ENCODE results near the gene ATOH8. TPM values are rescaled to one million over a fixed set of nuclear protein-coding genes. Genes with fewer than 3 reads are reported as not detected.

Gene ATOH8
- total RNA-seq, 2 donors from 2014 or later: 2.5 TPM

GRCh38 chr2:85795331-85796045, 41.7 kb downstream of the ATOH8 start:
- Histone ChIP-seq H3K36me3 (no peaks in the 10 kb centered on the region), H3K9ac (ENCODE audit: low read depth in 2 of 2, low read length in 2 of 2) (no peak overlapping the region), H3K4me3 (no peak overlapping the region), H3K4me1 (no peaks in the 10 kb centered on the region), H3K9me3 (no peaks in the 10 kb centered on the region), H3K27ac (no peak overlapping the region), H3K27me3 (no peaks in the 10 kb centered on the region)
- TF ChIP-seq, protein P1, sequence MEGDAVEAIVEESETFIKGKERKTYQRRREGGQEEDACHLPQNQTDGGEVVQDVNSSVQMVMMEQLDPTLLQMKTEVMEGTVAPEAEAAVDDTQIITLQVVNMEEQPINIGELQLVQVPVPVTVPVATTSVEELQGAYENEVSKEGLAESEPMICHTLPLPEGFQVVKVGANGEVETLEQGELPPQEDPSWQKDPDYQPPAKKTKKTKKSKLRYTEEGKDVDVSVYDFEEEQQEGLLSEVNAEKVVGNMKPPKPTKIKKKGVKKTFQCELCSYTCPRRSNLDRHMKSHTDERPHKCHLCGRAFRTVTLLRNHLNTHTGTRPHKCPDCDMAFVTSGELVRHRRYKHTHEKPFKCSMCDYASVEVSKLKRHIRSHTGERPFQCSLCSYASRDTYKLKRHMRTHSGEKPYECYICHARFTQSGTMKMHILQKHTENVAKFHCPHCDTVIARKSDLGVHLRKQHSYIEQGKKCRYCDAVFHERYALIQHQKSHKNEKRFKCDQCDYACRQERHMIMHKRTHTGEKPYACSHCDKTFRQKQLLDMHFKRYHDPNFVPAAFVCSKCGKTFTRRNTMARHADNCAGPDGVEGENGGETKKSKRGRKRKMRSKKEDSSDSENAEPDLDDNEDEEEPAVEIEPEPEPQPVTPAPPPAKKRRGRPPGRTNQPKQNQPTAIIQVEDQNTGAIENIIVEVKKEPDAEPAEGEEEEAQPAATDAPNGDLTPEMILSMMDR (IDR thresholded peaks at IDR 0.05): no peak
- DNase-seq: no peak
- intact Hi-C loops (cut with DNase I): no loop called here

GRCh38 chr2:85796046-85796340, 42.2 kb downstream of the ATOH8 start:
- Histone ChIP-seq H3K27me3 (no peaks in the 10 kb centered on the region), H3K4me3 (no peak overlapping the region), H3K27ac (no peak overlapping the region), H3K9me3 (no peaks in the 10 kb centered on the region), H3K4me1 (no peaks in the 10 kb centered on the region), H3K36me3 (no peaks in the 10 kb centered on the region), H3K9ac (ENCODE audit: low read depth in 2 of 2, low read length in 2 of 2) (no peak overlapping the region)
- DNase-seq: no peak
- TF ChIP-seq, protein P1 (IDR thresholded peaks at IDR 0.05): no peak
- intact Hi-C loops (cut with DNase I): no loop called here

DNA sequence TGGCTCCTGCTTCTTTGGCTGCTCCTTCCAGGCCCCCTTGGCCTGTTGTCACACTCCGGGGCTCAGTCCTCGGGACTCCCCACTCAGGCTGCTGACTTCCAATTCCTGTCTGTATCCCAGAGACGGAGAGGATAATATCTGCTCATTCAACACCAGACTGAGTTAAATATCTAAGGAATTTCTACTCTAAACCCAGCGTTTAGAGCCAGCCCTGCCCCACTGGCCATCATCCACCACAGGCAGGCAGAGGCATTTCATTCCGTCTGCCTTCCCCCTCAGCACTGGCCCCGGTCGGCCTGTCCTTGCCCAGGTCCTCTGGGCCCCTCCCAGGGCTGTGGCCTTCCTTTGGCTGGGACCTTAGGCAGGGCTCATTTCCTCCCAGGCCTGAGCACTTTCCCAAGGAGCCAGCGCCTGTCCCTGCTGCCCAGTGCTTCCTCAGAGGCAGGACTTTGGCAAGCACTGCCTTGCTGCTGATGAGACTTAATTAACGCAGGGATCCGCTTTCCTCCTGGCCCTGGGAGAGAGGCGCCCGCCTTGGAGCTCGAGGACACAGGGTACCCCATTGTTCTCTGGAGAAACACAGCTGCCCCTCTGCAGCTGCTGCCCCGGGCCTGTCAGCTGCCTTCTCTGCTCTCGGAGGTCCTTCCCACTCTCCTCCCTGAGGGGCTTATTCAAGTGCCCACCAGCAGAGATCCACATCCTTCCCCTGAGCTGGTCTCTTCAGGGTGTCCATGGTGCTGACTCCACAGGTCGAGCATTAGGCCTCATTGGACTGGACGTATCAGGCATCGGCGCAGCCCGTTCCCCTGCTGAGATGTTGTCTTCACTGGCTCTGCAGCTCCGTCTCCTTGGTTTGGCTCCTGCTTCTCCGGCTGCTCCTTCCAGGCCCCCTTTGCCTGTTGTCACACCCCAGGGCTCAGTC, 42.8 kb downstream of the ATOH8 start:
- no peaks in the 10 kb centered on the region for H3K4me1 ChIP-seq
- no peak overlapping the region for H3K9ac ChIP-seq (ENCODE audit: low read depth in 2 of 2, low read length in 2 of 2)

DNA sequence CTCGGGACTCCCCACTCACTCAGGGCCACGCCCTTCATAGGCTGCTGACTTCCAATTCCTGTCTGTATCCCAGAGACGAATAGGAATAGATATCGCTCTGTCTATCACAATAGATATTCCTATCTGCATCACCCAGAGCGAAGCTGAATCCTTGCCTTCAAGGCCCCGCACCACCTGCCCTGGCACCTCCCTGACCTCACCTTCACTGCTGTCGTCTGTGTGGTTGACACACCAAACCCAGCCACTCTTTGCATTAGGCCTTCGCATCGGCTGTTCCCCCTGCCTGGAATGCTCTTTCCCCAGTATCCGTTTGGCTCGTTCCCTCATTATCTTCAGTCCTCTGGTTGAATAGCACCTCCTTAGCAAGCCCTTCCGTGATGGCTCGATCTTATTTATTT, 43.5 kb downstream of the ATOH8 start:
- no peaks in the 10 kb centered on the region for H3K9me3 ChIP-seq
- intact Hi-C loops (cut with DNase I): no loop called here
- H3K27ac ChIP-seq: no peak overlapping the region
- no peaks in the 10 kb centered on the region for H3K36me3 ChIP-seq
- H3K4me1 ChIP-seq: no peaks in the 10 kb centered on the region
- H3K27me3 ChIP-seq: no peaks in the 10 kb centered on the region
- no peak for DNase-seq
- TF ChIP-seq, protein P1 (IDR thresholded peaks at IDR 0.05): no peak
- no peak overlapping the region for H3K4me3 ChIP-seq
- H3K9ac ChIP-seq (ENCODE audit: low read depth in 2 of 2, low read length in 2 of 2): no peak overlapping the region

More for the DNA sequence above, 42.8 kb downstream of the ATOH8 start:
- intact Hi-C loops (cut with DNase I): no loop called here
- H3K9me3 ChIP-seq: no peaks in the 10 kb centered on the region
- no peak overlapping the region for H3K27ac ChIP-seq
- H3K4me3 ChIP-seq: no peak overlapping the region
- H3K27me3 ChIP-seq: no peaks in the 10 kb centered on the region
- TF ChIP-seq, protein P1 (IDR thresholded peaks at IDR 0.05): no peak
- DNase-seq: no peak
- no peaks in the 10 kb centered on the region for H3K36me3 ChIP-seq

DNA sequence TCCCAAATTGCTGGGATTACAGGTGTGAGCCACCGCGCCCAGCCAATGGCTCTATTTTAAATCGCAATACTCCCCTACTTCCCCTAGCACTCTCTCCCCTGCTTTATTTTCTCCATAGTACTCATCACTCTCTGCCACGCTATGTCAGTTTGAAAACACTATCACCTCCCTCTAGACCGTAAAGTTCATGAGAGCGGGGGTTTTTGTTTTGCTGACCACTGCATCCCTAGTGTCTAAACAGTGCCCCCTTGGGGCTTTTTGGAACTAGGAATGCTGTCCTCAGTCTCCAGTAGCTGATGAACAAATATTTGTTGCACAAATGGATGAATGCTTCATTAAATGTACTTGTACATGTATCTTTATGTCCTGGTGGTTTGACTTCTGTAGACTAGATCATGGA, 44.1 kb downstream of the ATOH8 start:
- Histone ChIP-seq H3K36me3 (no peaks in the 10 kb centered on the region), H3K27me3 (no peaks in the 10 kb centered on the region), H3K27ac (no peak overlapping the region), H3K4me3 (no peak overlapping the region), H3K9ac (ENCODE audit: low read depth in 2 of 2, low read length in 2 of 2) (no peak overlapping the region), H3K4me1 (no peaks in the 10 kb centered on the region), H3K9me3 (no peaks in the 10 kb centered on the region)
- intact Hi-C loops (cut with DNase I): no loop called here
- DNase-seq: no peak
- TF ChIP-seq, protein P1 (IDR thresholded peaks at IDR 0.05): peak; percentile 28

Data from colonic mucosa (tissue), 4 donors.